A673 (cell line): Measurements from ENCODE around the gene SAG.

ENCODE experiments used
- CTCF ChIP-seq: fragments of 300-800, 200-600 bp; sonication (generic); conservative IDR thresholded peaks from 2 replicates; pipeline ENCODE4 v1.5.1; 2017; ENCODE audit warnings: low read depth, mild to moderate bottlenecking, antibody characterized with exemption, low read length, moderate library complexity, mixed read lengths
- EZH2 ChIP-seq: fragments of 200-600 bp; sonication (generic); IDR thresholded peaks from 2 replicates; pipeline ENCODE4 v1.6.1; 2017; ENCODE audit warnings: borderline replicate concordance, low read depth, mild to moderate bottlenecking, mixed read lengths, antibody characterized with exemption, low read length; ENCODE audit not compliant: poor library complexity, severe bottlenecking

GRCh38 chr2:233334915-233335314, 27.3 kb downstream of the SAG start:
- no peak for TF ChIP-seq CTCF
- TF ChIP-seq EZH2: no peak
